NB4 (cell line): ENCODE measurements around the gene IL24.

ENCODE experiments used
- DNase-seq: peaks from one replicate; pipeline ENCODE4 v3.0.0; 2010; ENCODE audit warnings: low read depth
- H3K4me3 ChIP-seq: one replicate; pipeline ENCODE4 v1.5.1; 2011; ENCODE audit warnings: mild to moderate bottlenecking, low read depth, low read length, moderate library complexity
- MYC ChIP-seq: IDR thresholded peaks from 2 replicates; pipeline ENCODE4 v1.6.1; 2011; ENCODE audit warnings: low read depth, low read length
- POLR2A ChIP-seq: IDR thresholded peaks from 2 replicates; pipeline ENCODE4 v1.6.1; 2011; ENCODE audit warnings: mild to moderate bottlenecking; ENCODE audit not compliant: insufficient read length; ENCODE audit errors: extremely low read depth
- TF ChIP-seq, protein P1 (sequence below): IDR thresholded peaks from one replicate; pipeline ENCODE4 v1.5.1; 2012; ENCODE audit warnings: low read depth, low read length
- TF ChIP-seq, protein P2 (sequence below): IDR thresholded peaks from 2 replicates; pipeline ENCODE4 v1.6.1; 2011; ENCODE audit warnings: low read depth, low read length

Gene IL24

DNA sequence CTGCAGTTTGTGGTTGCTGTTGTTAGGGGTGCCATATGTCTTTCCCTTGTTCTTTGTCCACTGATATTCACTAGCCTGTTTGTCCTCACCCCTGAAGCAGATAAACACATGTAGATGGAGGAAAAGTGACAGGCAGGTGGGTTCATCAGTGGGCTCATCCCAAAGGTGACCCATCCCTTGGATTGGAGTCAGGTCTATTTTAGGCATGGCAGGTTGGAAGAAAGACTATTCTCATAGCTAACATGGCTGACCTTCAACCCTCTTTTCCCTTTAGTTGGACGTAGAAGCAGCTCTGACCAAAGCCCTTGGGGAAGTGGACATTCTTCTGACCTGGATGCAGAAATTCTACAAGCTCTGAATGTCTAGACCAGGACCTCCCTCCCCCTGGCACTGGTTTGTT is 5.5 kb downstream of the IL24 start:
- DNase-seq = no peak
- H3K4me3 ChIP-seq = no peak overlapping the region
- TF ChIP-seq, protein P1, sequence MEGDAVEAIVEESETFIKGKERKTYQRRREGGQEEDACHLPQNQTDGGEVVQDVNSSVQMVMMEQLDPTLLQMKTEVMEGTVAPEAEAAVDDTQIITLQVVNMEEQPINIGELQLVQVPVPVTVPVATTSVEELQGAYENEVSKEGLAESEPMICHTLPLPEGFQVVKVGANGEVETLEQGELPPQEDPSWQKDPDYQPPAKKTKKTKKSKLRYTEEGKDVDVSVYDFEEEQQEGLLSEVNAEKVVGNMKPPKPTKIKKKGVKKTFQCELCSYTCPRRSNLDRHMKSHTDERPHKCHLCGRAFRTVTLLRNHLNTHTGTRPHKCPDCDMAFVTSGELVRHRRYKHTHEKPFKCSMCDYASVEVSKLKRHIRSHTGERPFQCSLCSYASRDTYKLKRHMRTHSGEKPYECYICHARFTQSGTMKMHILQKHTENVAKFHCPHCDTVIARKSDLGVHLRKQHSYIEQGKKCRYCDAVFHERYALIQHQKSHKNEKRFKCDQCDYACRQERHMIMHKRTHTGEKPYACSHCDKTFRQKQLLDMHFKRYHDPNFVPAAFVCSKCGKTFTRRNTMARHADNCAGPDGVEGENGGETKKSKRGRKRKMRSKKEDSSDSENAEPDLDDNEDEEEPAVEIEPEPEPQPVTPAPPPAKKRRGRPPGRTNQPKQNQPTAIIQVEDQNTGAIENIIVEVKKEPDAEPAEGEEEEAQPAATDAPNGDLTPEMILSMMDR = no peak
- TF ChIP-seq POLR2A = no peak
- TF ChIP-seq, protein P2, sequence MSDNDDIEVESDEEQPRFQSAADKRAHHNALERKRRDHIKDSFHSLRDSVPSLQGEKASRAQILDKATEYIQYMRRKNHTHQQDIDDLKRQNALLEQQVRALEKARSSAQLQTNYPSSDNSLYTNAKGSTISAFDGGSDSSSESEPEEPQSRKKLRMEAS = no peak
- TF ChIP-seq MYC = no peak

DNA sequence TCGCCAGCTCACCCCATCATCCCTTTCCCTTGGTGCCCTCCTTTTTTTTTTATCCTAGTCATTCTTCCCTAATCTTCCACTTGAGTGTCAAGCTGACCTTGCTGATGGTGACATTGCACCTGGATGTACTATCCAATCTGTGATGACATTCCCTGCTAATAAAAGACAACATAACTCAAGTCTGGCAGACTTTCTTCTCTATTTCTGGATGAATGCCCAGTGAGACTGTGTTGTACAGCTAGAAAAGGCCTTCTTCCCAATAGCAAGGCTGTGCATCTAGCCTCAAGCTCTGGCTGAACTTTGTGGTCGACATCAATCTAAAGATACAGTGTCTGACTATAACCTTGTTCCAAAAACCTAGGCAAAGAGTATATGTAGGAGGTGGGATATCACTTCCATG is 6.4 kb downstream of the IL24 start:
- DNase-seq = no peak
- no peak for TF ChIP-seq POLR2A
- TF ChIP-seq, protein P2 = no peak
- no peak for TF ChIP-seq MYC
- TF ChIP-seq, protein P1 = no peak

DNA sequence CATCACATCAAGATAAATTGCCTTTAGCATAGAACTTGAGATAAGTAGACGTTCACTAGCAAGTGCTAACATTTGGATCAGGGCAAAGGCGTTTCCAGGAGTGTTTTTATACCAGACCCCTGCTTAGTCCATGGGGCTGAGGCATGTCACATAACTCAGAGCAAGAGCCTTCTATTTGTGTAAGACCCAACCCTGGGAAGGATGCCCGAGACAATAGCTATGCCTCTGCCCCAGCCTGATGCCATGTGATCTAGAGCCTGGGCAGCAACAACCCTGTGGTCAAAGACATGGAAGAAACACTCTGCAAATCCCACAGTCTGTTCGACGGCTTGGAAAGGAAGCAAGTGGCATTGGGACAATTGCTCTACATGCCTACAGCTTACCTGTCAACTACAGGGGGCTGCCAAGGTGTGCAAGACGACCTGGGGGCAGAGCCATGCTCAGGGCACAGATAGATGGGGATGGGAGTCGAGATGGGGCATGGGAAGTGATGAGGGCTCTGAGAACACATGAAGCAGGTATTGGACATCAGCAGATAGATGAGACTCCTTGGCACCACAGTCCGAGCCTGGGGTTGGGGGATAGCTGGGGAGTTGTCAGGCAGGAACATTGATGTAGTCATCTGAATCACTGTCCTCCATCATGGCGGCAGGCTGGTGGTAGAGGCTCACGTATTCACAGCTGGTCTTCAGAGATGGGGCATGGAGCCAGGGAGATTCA is 7.3 kb downstream of the IL24 start:
- H3K4me3 ChIP-seq = no peak overlapping the region
- no peak for TF ChIP-seq MYC
- TF ChIP-seq, protein P2 = no peak
- TF ChIP-seq, protein P1 = no peak
- TF ChIP-seq POLR2A = no peak
- DNase-seq = no peak

More for the DNA sequence above, 6.4 kb downstream of the IL24 start:
- no peak overlapping the region for H3K4me3 ChIP-seq

DNA sequence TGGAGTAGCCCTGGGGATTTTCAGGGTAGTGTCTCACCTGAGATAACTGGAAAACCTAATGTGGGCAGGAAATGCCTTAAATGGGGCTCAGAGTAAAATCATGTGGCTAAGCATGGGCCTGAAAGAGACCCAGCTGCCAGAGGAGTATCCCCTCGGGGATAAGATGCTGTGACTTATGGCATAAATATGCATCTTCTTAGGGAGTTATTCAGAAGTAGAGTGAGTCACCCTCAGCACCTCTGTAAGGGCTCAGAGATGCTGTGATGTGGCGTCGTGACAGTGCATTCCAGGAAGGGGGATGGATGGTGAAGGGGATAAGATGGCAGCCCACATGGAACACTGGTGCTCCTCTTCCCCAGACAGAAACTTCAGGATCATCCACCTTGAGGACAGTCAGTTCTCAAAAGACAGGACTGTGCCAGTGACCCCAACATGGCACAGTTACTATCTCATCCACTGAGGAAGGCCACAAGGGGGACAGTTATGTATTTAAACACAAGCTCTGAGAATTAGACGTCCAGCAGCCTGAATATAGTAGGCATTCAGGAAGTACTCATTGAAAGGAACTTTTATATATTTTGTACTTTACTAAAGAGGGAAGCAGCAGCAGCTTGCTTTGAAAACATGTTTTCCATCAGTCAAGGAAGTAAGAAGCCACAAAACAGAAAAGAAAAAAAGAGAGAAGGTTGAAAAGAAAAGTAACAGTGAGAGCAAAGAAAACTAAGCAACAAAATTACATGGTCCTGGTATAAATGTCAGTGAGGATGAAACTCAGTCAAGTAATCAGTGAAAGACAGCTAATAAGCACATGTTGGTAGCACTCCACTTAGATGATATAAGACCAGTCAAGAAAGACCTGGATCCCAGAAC is 8.3 kb downstream of the IL24 start:
- DNase-seq = no peak
- no peak overlapping the region for H3K4me3 ChIP-seq
- TF ChIP-seq, protein P2 = no peak
- TF ChIP-seq MYC (no peak), POLR2A (no peak)
- TF ChIP-seq, protein P1 = no peak

DNA sequence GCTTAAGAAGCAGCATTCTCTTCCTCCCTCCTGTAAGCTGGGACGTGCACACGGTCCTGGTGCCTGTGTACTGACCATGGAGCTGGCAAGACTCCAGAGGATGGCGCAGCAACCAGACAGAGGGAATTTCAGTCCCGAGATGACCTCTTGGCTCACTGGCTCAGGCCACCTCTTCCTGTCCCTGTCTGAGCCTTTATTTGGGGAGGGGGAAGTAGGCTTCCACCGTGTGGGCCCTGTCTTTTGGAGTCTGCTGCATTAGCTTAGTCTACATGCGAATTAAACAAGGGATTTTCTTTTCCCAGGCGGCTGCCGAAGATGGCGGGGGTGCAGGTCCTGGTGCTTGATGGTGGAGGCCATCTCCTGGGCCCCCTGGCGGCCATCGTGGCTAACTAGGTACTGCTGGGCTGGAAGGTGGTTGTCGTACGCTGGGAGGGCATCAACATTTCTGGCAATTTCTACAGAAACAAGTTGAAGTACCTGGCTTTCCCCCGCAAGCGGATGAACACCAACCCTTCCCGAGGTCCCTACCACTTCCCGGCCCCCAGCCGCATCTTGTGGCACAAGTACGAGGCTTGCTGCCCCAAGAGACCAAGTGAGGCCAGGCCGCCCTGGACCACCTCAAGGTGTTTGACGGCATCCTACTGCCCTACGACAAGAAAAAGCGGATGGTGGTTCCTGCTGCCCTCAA is 10.2 kb downstream of the IL24 start:
- TF ChIP-seq, protein P2 = no peak
- TF ChIP-seq, protein P1 = peak; percentile 21
- TF ChIP-seq MYC (no peak), POLR2A (no peak)
- H3K4me3 ChIP-seq = no peak overlapping the region
- DNase-seq = peak; percentile 21
